Activated naive CD8-positive, alpha-beta T cell treated with anti-CD3 and anti-CD28 coated beads, Interleukin-2, amount 50 U/mL, for 16 hours (primary cell): ENCODE measurements around the gene YES1.
"Not testable (repeated sequence)": the region's sequence is repeated elsewhere in the genome, so short reads cannot be mapped to it uniquely, and the experiment has no call there.

ENCODE experiments used
- DNase-seq: peaks from one replicate; pipeline ENCODE4 v3.0.0-alpha.2; 2020; ENCODE audit warnings: low read depth, low spot score

YES1 gene

DNA sequence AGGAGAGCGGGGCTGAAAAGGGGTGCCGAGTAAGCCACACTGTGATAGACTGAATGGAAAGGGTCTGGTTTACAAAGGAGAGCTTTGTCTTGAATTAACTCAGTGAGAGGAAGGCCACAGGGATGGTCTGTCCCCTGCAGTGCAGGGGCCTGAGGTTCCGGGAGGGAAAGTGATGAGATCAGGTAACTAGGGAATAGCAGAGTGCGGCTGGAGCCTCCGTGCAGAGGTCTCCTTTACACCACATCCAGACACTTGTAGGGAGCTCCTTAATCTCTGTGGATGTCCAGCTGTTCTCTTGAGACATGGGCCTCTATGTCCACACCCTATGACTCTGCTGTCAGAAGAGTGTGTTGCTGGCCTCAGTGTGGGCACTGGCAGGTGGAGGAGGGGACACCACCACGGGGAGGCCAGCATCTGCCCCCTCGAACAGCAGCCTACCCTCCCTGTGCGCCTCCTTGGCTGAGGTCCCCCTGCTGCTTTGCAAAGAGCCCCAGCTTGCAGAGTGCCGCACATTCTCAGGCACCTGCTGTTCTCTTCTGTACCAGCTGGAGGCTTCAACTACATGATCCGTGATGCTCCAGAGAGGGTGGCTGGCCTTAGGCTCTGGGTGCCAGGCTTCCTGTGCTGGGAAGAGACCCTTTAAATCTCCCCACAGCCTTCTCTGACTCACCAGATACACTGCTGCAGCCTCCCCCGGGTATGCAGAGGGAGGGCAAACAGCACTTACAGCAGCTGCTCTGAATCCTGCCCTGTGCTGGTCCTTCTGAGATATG is 125.5 kb downstream of the YES1 start:
- no peak for DNase-seq

DNA sequence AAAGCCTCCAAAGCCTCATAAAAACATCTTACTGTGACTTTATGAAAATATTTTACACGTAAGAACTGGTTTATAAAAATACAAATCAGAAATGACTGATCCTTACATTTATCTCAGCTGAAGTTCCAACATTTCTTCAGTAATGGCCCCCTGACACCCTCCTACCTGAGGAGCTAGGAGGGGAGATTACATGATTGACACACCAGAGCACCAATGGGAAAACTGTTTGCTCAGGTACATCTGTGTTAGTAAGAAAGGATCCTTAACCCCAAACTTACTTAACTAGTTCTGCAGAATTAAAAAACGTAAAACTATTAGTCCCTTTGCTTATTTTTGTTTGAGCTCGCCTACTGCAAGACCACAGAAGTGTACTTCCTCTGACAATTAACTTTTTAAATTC is 126.6 kb downstream of the YES1 start:
- no peak for DNase-seq

DNA sequence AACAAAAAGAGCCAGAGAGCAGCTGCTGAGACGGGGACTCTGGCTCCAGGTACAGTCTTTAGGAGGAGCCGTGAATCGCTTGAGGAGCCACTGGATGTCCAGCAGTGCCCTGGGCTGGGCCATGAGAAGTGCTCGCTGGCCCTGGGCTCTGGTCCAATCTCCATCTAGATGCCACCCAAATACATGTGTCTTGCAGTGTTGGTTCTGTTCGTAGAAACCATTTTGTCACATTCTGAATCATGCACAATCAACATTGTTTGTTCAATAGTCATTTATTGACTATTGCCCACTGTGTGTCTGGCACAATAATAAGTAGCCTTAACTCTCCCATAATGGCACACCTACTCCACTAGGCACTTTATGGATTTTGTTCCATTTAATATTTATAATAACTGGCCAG is 128.5 kb downstream of the YES1 start:
- DNase-seq, result no peak

DNA sequence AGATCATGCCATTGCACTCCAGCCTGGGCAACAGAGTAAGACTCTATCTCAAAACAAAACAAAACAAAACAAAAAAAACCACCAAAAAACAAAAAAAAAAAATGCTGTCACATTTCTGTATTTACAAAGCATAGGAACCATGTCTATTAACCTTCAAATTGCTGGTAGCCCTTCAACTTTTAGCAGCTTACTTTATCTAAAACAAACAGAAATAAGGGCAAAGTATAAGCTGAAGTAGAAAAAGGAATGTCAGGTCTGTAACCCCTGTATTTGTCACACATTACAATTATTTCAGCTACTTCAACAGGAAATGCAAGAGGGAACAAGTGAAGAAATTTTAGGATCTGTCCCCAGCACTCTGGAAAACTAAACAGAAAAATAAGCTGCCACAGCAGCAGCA is 129.2 kb downstream of the YES1 start:
- DNase-seq, result no peak

DNA sequence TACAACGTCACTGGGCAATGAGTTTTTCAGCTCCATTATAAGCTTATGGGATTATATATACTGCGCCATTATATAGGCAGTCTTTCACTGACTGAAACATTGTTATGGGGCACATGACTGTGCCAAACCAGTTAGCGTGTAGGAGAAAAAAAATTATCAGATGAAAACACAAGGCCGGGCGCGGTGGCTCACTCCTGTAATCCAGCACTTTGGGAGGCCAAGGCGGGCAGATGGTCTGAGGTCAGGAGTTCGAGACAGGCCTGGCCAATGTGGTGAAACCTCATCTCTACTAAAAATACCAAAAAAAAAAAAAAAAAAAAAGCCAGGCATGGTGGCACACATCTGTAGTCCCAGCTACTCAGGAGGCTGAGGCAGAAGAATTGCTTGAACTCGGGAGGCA is 129.6 kb downstream of the YES1 start:
- not testable (repeated sequence) for DNase-seq

DNA sequence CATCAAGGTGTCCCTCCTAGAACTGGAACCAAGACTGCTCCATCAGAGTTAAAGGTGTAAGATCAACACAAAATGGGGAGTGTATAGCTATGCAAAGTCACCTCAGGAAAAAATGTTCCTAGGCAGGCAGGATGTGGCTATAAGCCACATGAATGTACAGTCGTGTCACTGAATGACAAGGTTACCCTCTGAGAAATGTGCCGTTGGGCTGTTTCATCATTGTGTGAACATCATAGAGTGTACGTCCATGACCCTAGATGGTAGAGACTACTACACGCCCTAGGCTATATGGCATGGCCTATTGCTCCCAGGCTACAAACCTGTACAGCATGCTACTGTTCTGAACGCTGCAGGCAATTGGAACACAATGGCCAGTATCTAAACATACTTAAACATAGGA is 130.1 kb downstream of the YES1 start:
- no peak for DNase-seq

DNA sequence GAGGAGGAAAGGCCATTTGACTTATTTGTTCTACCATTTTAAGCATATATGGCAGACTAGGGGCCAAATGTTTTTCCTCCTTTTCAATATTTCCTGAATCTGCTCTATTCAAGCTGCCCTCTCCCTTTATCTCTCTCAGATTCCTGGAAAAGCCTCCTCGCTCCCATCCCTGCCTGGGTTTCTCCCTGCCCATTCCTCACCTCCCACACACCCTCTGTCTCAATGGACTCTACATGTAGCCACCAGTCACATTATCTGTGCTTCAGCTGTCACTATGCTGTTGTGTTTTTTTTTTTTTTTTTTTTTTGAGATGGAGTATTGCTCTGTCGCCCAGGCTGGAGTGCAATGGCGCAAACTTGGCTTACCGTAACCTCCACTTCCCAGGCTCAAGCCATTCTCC is 131.7 kb downstream of the YES1 start:
- no peak for DNase-seq

DNA sequence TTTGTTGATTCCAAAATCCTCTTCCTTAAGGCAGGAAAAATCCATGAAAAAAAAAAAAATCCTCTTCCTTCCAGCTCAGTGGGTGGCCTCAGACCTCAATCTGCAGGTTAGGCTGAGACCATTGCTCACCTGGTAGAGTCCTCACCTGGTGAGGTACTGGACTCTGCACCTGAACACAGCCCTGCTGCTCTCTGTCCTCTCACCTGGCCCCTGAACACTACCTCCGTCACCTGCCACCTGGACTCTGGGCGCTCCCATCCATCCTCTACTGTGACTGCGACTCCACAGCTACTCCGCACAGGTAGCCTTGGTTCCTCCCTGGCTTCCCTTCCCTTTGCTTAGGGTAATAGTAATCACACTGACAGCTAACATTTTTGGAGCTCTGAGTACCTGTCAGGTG is 132.5 kb downstream of the YES1 start:
- DNase-seq, result no peak

DNA sequence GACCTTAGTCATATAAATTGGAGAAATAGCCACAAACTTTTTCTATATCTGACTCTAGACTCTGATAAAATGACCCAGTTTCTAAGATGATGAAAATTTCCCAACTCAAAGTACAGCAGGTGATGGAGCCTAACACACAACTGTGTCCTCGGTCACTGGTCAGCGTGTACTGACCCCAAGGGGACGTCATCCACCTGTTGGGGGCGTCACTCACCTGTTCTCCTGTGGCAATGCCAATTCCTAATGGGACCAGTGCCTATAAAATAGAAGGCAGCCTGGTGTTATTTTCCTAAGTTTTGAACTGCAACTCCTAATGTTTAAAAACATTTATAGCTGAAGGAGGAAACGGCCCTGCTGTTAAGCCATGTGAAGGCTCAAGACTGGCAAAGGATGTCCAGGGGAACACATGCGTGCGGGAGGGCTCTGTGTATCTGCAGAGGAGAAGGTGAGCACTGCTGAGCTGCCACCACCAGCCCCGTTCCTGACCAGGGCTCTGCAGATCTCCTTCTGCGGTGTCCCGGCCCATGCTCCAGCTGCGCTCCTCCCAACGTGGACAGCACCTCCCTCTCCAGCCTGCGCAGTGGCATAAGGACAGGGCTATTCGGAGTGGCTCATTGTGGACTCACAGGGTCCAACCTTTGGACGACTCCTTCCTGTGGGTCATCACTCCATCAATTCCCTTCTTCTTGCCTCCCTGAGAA is 133.4 kb downstream of the YES1 start:
- no peak for DNase-seq

DNA sequence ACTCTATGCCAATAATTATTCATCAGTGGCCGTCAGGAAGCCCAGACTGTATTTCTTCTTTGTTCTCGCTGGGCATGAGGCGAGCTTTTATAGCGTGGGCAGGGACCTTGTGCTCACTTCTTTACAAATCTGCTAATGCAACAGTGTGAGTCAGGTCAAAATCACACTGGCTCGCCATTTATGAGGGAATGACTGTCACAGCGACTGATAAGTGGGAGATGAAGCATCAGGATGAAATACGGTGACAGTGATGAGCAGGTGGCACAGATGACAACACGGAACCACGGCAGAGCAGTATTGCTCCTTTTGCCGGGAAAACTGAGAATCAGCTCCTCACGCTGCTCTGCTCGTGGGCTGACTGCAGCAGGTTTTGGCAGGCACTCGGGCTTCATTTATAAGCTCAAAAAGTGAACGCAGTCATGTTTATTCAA is 134.1 kb downstream of the YES1 start:
- DNase-seq, result no peak

DNA sequence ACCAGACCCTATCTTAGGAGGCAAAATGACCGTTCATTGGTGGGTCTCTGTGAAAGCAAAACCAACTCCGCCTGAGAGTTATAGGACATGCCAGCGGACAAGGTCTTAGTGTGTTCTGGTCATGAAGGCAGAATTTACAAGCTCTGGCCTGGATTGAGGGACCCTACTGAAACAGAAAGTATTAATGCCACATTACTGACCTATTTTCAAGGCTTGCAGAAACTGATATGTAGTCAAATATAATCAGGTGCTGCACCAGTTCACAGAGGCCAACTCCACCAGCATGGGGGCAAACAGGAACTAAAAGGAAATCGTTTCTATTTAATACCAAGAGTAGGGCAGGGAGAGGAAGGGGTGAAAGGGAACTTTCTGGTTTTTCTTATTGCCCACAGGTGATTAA is 134.9 kb downstream of the YES1 start:
- no peak for DNase-seq

DNA sequence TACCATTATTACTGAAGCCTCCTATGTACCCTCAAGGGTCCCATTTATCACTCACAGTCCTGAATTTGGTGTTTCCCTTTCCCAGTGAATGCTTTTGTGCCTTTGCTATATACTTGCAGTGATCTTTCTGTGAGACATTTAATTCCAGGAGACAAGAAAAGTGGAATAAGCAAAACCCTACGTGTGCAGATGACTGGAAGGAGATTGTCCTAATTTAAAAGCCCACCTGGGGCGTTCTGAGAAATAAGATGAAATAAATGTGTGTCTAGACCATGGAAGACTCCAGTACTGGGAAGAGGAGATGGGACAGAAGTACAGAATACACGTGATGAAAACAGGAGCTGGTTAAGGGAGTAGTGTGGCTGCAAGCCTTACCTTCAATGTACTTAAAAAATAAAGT is 135.3 kb downstream of the YES1 start:
- DNase-seq, result no peak

DNA sequence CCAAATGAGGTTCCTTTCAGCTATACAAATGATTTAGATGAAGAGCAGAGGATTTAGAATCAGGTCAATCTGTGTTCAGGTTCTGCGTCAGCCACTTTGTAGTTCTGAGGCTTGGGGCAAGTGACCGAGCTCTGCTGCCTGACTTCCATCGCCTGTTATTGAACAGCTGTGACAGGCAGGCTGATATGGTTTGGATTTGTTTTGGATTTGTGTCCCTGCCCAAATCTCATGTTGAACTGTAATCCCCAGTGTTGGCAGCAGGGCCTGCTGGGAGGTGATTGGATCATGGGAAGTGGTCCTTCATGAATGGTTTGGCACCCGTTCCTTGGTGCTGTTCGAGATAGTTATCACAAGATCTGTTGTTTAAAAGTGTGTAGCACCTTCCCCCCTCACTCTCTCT is 136.0 kb downstream of the YES1 start:
- no peak for DNase-seq

DNA sequence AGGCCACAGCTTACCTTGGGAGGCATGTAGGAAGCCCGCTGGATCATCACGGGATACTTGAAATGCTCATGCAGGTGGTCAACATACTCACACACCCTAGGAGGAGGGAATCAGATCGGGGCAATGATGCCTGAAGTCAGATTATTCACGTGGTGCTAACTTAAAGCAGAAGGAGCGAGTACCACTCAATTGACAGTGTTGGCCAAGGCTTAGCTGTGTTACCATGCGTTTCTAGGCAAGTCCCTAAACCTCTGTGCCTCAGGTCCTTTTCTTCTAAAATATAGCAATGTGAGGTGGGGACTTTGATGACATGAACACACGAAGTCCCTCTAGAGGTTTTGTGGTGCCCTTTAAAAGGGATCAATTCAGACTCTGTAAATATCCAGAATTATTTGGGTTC is 136.7 kb downstream of the YES1 start:
- DNase-seq, result no peak

DNA sequence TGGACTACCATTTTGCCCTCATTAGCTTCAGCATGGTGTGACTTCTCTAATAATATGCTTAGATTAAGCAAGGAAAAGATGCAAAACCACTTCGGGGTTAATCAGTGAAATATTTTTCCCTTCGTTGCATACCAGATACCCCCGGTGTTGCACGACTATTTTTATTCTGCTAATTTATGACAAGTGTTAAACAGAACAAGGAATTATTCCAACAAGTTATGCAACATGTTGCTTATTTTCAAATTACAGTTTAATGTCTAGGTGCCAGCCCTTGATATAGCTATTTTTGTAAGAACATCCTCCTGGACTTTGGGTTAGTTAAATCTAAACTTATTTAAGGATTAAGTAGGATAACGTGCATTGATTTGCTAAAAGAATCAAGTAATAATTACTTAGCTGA is 138.3 kb downstream of the YES1 start:
- no peak for DNase-seq

DNA sequence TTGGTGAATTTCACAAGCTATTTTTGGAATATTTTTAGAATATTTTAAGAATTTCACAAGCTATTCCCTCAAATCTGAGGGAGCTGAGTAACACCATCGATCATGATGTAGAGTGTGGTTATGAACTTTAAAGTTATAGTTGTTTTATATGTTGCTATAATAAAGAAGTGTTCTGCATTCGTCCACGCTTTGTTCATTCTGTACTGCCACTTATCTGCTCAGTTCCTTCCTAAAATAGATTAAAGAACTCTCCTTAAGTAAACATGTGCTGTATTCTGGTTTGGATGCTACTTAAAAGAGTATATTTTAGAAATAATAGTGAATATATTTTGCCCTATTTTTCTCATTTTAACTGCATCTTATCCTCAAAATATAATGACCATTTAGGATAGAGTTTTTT is 138.7 kb downstream of the YES1 start:
- no peak for DNase-seq
